Measurements from ENCODE around the gene ADIPOQ. TPM values are rescaled to one million over a fixed set of nuclear protein-coding genes. Genes with fewer than 3 reads are reported as not detected.

Gene ADIPOQ
- polyA plus RNA-seq, 1 of the 3 experiments (the other 2 are of a cell fraction), result not detected

- no peak for TF ChIP-seq RFX5 (IDR thresholded peaks at IDR 0.05; ENCODE audit: low read length)
- TF ChIP-seq NRF1 (IDR thresholded peaks at IDR 0.05; ENCODE audit: low read depth, low read length), result no peak
- no peak for TF ChIP-seq SMC3 (IDR thresholded peaks at IDR 0.05; ENCODE audit: low read depth, low read length)
- no peak for TF ChIP-seq USF1 (IDR thresholded peaks at IDR 0.05; ENCODE audit: borderline replicate concordance, low read depth)
- TF ChIP-seq FOXM1 (IDR thresholded peaks at IDR 0.05; ENCODE audit: low read depth), result no peak
- no peak for TF ChIP-seq FOSL2 (IDR thresholded peaks at IDR 0.05; ENCODE audit: borderline replicate concordance, low read depth)
- no peak for TF ChIP-seq EP300 (IDR thresholded peaks at IDR 0.05; ENCODE audit: borderline replicate concordance in 1 of 2, low read depth in 1 of 2, low read length in 1 of 2)
These were observed 53.5 kb downstream of the ADIPOQ start (continued) for GRCh38 chr3:186896006-186896405.

- Histone ChIP-seq H3K9me2 (no peaks in the 10 kb centered on the region), H3K36me3 (replicated peaks in 1 of 2; ENCODE audit: control insufficient read depth in 1 of 2, insufficient read depth in 2 of 2, low read length in 1 of 2) (no peaks in the 10 kb centered on the region), H3K27me3 (ENCODE audit: insufficient read depth) (no peaks in the 10 kb centered on the region), H3K4me2 (no peak overlapping the region), H3F3A (replicated peaks; ENCODE audit: insufficient read depth) (no peaks in the 10 kb centered on the region), H4K20me1 (ENCODE audit: insufficient read depth) (no peaks in the 10 kb centered on the region), H3K9me3 (no peaks in the 10 kb centered on the region), H3K4me3 (ENCODE audit: low read depth in 2 of 2, low read length in 1 of 2) (no peak overlapping the region), H2AFZ (ENCODE audit: low read depth) (no peak overlapping the region), H3K27ac (ENCODE audit: low read depth in 2 of 2, low read length in 1 of 2) (no peak overlapping the region), H3K79me2 (ENCODE audit: insufficient read depth) (no peaks in the 10 kb centered on the region), H3K9ac (no peak overlapping the region), H3K4me1 (ENCODE audit: control insufficient read depth in 1 of 2, insufficient read depth in 2 of 2, low read depth in 1 of 2, low read length in 1 of 2) (no peaks in the 10 kb centered on the region)
- POLR2A ChIA-PET, result no interaction called here
- CTCF ChIA-PET, result no interaction called here
- no peak for DNase-seq
- no peak for TF ChIP-seq RCOR1 (IDR thresholded peaks at IDR 0.05; ENCODE audit: low read length)
- TF ChIP-seq TAF1 (IDR thresholded peaks at IDR 0.05; ENCODE audit: borderline replicate concordance, low read depth, low read length), result no peak
- no peak for TF ChIP-seq POLR2AphosphoS5 (IDR thresholded peaks at IDR 0.05; ENCODE audit: low read depth, low read length)
- TF ChIP-seq EZH2phosphoT487 (IDR thresholded peaks at IDR 0.05; ENCODE audit: borderline replicate concordance, low read depth), result no peak
- no peak for TF ChIP-seq FOSL2 (IDR thresholded peaks at IDR 0.05; ENCODE audit: borderline replicate concordance, low read depth)
- no peak for TF ChIP-seq FOXJ3 (CRISPR knock-in tag; IDR thresholded peaks at IDR 0.05)
- no peak for TF ChIP-seq EP300 (IDR thresholded peaks at IDR 0.05; ENCODE audit: borderline replicate concordance in 1 of 2, low read depth in 1 of 2, low read length in 1 of 2)
- no peak for TF ChIP-seq USF2 (IDR thresholded peaks at IDR 0.05; ENCODE audit: borderline replicate concordance, low read depth, low read length)
- no peak for TF ChIP-seq MEF2A (IDR thresholded peaks at IDR 0.05; ENCODE audit: borderline replicate concordance, low read depth)
- no peak for TF ChIP-seq CHD2 (IDR thresholded peaks at IDR 0.05; ENCODE audit: low read length, partially characterized antibody)
- TF ChIP-seq USF1 (IDR thresholded peaks at IDR 0.05; ENCODE audit: borderline replicate concordance, low read depth), result no peak
- TF ChIP-seq REST (IDR thresholded peaks at IDR 0.05; ENCODE audit: low read depth, low read length), result no peak
- no peak for TF ChIP-seq TCF12 (IDR thresholded peaks at IDR 0.05)
- no peak for TF ChIP-seq TEAD4 (IDR thresholded peaks at IDR 0.05; ENCODE audit: borderline replicate concordance, insufficient read depth)
- TF ChIP-seq ELF1 (IDR thresholded peaks at IDR 0.05), result no peak
- TF ChIP-seq GABPA (IDR thresholded peaks at IDR 0.05; ENCODE audit: low read depth), result no peak
- TF ChIP-seq MAX (IDR thresholded peaks at IDR 0.05; ENCODE audit: low read depth), result no peak
- no peak for TF ChIP-seq CTCF (IDR thresholded peaks at IDR 0.05)
- no peak for TF ChIP-seq JUND (IDR thresholded peaks at IDR 0.05)
- 66% methylated on average over 4 of the region's 4 CpGs for WGBS (ENCODE audit: low lambda C conversion rate)
These were observed 54.4 kb downstream of the ADIPOQ start for GRCh38 chr3:186896875-186897274.
